ENCODE data around the gene SUSD4.
"Not testable (repeated sequence)": the region's sequence is repeated elsewhere in the genome, so short reads cannot be mapped to it uniquely, and the experiment has no call there.

Gene SUSD4

GRCh38 chr1:223291796-223292195 is 72.2 kb downstream of the SUSD4 start:
- no peak overlapping the region for H3K4me3 ChIP-seq (ENCODE audit: low read depth, low read length)
- TF ChIP-seq CTCF (IDR thresholded peaks at IDR 0.05; ENCODE audit: low read depth, low read length), result no peak

- no peak overlapping the region for H3K4me3 ChIP-seq (ENCODE audit: low read depth, low read length)
- no peak for TF ChIP-seq CTCF (IDR thresholded peaks at IDR 0.05; ENCODE audit: low read depth, low read length)
These were observed 73.6 kb downstream of the SUSD4 start for GRCh38 chr1:223290397-223290796.

GRCh38 chr1:223289621-223290020 is 74.4 kb downstream of the SUSD4 start:
- H3K4me3 ChIP-seq (ENCODE audit: low read depth, low read length), result no peak overlapping the region
- TF ChIP-seq CTCF (IDR thresholded peaks at IDR 0.05; ENCODE audit: low read depth, low read length), result no peak

- no peak overlapping the region for H3K4me3 ChIP-seq (ENCODE audit: low read depth, low read length)
- no peak for TF ChIP-seq CTCF (IDR thresholded peaks at IDR 0.05; ENCODE audit: low read depth, low read length)
These were observed 75.2 kb downstream of the SUSD4 start for GRCh38 chr1:223288826-223289225.

GRCh38 chr1:223285452-223285851 is 78.5 kb downstream of the SUSD4 start:
- TF ChIP-seq CTCF (IDR thresholded peaks at IDR 0.05; ENCODE audit: low read depth, low read length), result no peak

GRCh38 chr1:223283697-223284096 is 80.3 kb downstream of the SUSD4 start:
- H3K4me3 ChIP-seq (ENCODE audit: low read depth, low read length), result not testable (repeated sequence)

More at GRCh38 chr1:223285452-223285851, 78.5 kb downstream of the SUSD4 start:
- no peak overlapping the region for H3K4me3 ChIP-seq (ENCODE audit: low read depth, low read length)

GRCh38 chr1:223278311-223278710 is 85.7 kb downstream of the SUSD4 start:
- H3K4me3 ChIP-seq (ENCODE audit: low read depth, low read length), result not testable (repeated sequence)

GRCh38 chr1:223276029-223276428 is 87.9 kb downstream of the SUSD4 start:
- no peak overlapping the region for H3K4me3 ChIP-seq (ENCODE audit: low read depth, low read length)
- no peak for TF ChIP-seq CTCF (IDR thresholded peaks at IDR 0.05; ENCODE audit: low read depth, low read length)

All from WI38 (cell line).